OCI-LY1 (cell line): Measurements from ENCODE around the gene C10orf95.

Experiments used
- H2AFZ ChIP-seq: fragments of 200-600 bp; sonication (generic), shearing (Covaris generic); 2 replicates; pipeline ENCODE4 v1.6.0; 2014; ENCODE audit warnings: antibody characterized with exemption, mild to moderate bottlenecking, low read length
- H3F3A ChIP-seq: fragments of 200-600 bp; sonication (generic), shearing (Covaris generic); 2 replicates; pipeline ENCODE4 v1.6.0; 2014; ENCODE audit warnings: mild to moderate bottlenecking, antibody characterized with exemption, low read length, moderate library complexity; ENCODE audit not compliant: insufficient read depth
- H3K27ac ChIP-seq: fragments of 200-600 bp; sonication (generic); 2 replicates; pipeline ENCODE4 v1.5.1; 2014; ENCODE audit warnings: low read length, mixed run types, mild to moderate bottlenecking, low read depth; ENCODE audit not compliant: poor library complexity, severe bottlenecking
- H3K27me3 ChIP-seq: fragments of 200-600 bp; sonication (generic); 2 replicates; pipeline ENCODE4 v1.6.0; 2014; ENCODE audit warnings: antibody characterized with exemption, mild to moderate bottlenecking, low read length, moderate library complexity; ENCODE audit not compliant: insufficient read depth
- H3K36me3 ChIP-seq: fragments of 200-600 bp; sonication (generic); 2 replicates; pipeline ENCODE4 v1.6.1; 2014; ENCODE audit warnings: mild to moderate bottlenecking, antibody characterized with exemption, low read length, moderate library complexity, mixed read lengths; ENCODE audit not compliant: insufficient read depth
- H3K4me1 ChIP-seq: fragments of 200-600 bp; sonication (generic); 2 replicates; pipeline ENCODE4 v1.5.1; 2014; ENCODE audit warnings: mild to moderate bottlenecking, low read length, moderate library complexity; ENCODE audit not compliant: insufficient read depth, severe bottlenecking
- H3K4me2 ChIP-seq: fragments of 200-600 bp; sonication (generic), shearing (Covaris generic); 2 replicates; pipeline ENCODE4 v1.6.1; 2014; ENCODE audit warnings: low read length
- H3K4me3 ChIP-seq: fragments of 200-600 bp; sonication (generic); 2 replicates; pipeline ENCODE4 v1.5.1; 2014; ENCODE audit warnings: low read length, low read depth, mild to moderate bottlenecking, mixed read lengths; ENCODE audit not compliant: poor library complexity, severe bottlenecking
- H3K79me2 ChIP-seq: fragments of 200-600 bp; shearing (Covaris generic); 2 replicates; pipeline ENCODE4 v1.6.1; 2016; ENCODE audit warnings: mixed run types, low read length, mixed read lengths; ENCODE audit not compliant: insufficient read depth
- H3K9ac ChIP-seq: fragments of 200-600 bp; sonication (generic), shearing (Covaris generic); 2 replicates; pipeline ENCODE4 v1.6.1; 2014; ENCODE audit warnings: mild to moderate bottlenecking, low read length, mixed read lengths
- H3K9me2 ChIP-seq: fragments of 200-600 bp; sonication (generic), shearing (Covaris generic); 2 replicates; pipeline ENCODE4 v1.6.1; 2014; ENCODE audit warnings: low read depth, mild to moderate bottlenecking, low read length, mixed read lengths
- H3K9me3 ChIP-seq: fragments of 200-600 bp; shearing (Covaris generic); 2 replicates; pipeline ENCODE4 v1.6.1; 2014; ENCODE audit warnings: low read length, mixed read lengths
- H4K20me1 ChIP-seq: fragments of 200-600 bp; sonication (generic), shearing (Covaris generic); 2 replicates; pipeline ENCODE4 v1.6.0; 2016; ENCODE audit warnings: mild to moderate bottlenecking, low read length; ENCODE audit not compliant: insufficient read depth
- EZH2 ChIP-seq: fragments of 200-600 bp; sonication (generic), shearing (Covaris generic); IDR thresholded peaks from 2 replicates; pipeline ENCODE4 v1.8.0; 2017; ENCODE audit warnings: borderline replicate concordance, mixed run types, mild to moderate bottlenecking, antibody characterized with exemption, low read length, moderate library complexity, mixed read lengths
- TF ChIP-seq, protein P1 (sequence below): fragments of 200-600 bp; sonication (generic), shearing (Covaris generic); IDR thresholded peaks from 2 replicates; pipeline ENCODE4 v1.5.1; 2017; ENCODE audit warnings: mild to moderate bottlenecking, antibody characterized with exemption, low read length, moderate library complexity, mixed read lengths

Gene C10orf95

DNA sequence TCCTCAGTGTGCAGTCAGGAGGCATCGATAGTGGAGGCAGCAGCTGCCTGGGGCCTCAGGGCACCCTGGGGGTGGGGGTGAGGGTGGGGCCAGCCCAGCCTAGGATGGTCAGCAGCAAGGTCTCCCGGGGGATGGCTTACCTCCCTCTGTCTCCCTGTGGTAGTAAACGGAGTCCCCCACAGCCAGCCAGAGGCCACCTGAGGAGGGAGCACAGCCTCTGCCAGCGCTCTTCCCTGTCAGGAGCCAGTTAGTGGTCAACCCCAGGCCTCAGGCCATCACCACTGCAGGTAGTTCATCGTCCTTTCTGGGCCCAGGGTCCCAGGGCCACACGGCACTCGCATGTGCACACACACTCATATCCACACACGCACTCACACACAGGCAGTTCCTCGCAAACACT lies 29.1 kb upstream of the C10orf95 start:
- no peaks in the 10 kb centered on the region for H3F3A ChIP-seq
- H3K9me3 ChIP-seq: no peaks in the 10 kb centered on the region
- no peak overlapping the region for H3K27ac ChIP-seq
- no peak overlapping the region for H3K9ac ChIP-seq
- H3K4me1 ChIP-seq: no peaks in the 10 kb centered on the region
- H3K79me2 ChIP-seq: no peaks in the 10 kb centered on the region
- no peak overlapping the region for H2AFZ ChIP-seq
- H3K4me2 ChIP-seq: no peak overlapping the region
- H3K4me3 ChIP-seq: no peak overlapping the region
- no peaks in the 10 kb centered on the region for H4K20me1 ChIP-seq
- no peaks in the 10 kb centered on the region for H3K27me3 ChIP-seq
- peaks cover 57% of the 10 kb centered on the region for H3K36me3 ChIP-seq
- TF ChIP-seq, protein P1, sequence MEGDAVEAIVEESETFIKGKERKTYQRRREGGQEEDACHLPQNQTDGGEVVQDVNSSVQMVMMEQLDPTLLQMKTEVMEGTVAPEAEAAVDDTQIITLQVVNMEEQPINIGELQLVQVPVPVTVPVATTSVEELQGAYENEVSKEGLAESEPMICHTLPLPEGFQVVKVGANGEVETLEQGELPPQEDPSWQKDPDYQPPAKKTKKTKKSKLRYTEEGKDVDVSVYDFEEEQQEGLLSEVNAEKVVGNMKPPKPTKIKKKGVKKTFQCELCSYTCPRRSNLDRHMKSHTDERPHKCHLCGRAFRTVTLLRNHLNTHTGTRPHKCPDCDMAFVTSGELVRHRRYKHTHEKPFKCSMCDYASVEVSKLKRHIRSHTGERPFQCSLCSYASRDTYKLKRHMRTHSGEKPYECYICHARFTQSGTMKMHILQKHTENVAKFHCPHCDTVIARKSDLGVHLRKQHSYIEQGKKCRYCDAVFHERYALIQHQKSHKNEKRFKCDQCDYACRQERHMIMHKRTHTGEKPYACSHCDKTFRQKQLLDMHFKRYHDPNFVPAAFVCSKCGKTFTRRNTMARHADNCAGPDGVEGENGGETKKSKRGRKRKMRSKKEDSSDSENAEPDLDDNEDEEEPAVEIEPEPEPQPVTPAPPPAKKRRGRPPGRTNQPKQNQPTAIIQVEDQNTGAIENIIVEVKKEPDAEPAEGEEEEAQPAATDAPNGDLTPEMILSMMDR: no peak
- TF ChIP-seq EZH2: no peak
- H3K9me2 ChIP-seq: no peaks in the 10 kb centered on the region

DNA sequence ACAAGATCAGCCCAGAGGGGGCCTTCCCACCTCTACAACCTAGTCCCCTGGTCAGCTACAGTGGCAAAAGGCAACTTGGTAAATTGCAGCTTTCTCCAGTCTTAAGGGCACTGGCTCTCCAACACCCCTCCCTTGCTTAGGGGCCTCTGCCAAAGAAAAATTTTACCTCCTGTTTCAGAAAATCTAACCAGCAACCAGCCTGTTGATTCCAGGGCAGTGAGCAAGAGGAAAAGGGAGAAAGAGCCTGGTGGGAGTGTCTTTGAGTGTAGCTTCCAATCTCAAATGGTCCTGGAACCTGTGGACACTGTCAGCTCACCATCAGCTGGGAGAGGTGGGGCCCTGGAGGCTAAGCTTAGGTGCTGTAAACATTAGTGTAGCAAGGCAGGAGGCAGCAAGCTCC lies 28.3 kb upstream of the C10orf95 start:
- Histone ChIP-seq H3K9me2 (no peaks in the 10 kb centered on the region), H4K20me1 (no peaks in the 10 kb centered on the region), H3K27ac (no peak overlapping the region), H3K4me1 (no peaks in the 10 kb centered on the region), H3K4me3 (no peak overlapping the region), H3K27me3 (no peaks in the 10 kb centered on the region), H3K4me2 (no peak overlapping the region), H2AFZ (no peak overlapping the region), H3F3A (no peaks in the 10 kb centered on the region), H3K9ac (no peak overlapping the region), H3K79me2 (no peaks in the 10 kb centered on the region), H3K36me3 (peaks cover 50% of the 10 kb centered on the region), H3K9me3 (no peaks in the 10 kb centered on the region)
- TF ChIP-seq, protein P1: no peak
- no peak for TF ChIP-seq EZH2

DNA sequence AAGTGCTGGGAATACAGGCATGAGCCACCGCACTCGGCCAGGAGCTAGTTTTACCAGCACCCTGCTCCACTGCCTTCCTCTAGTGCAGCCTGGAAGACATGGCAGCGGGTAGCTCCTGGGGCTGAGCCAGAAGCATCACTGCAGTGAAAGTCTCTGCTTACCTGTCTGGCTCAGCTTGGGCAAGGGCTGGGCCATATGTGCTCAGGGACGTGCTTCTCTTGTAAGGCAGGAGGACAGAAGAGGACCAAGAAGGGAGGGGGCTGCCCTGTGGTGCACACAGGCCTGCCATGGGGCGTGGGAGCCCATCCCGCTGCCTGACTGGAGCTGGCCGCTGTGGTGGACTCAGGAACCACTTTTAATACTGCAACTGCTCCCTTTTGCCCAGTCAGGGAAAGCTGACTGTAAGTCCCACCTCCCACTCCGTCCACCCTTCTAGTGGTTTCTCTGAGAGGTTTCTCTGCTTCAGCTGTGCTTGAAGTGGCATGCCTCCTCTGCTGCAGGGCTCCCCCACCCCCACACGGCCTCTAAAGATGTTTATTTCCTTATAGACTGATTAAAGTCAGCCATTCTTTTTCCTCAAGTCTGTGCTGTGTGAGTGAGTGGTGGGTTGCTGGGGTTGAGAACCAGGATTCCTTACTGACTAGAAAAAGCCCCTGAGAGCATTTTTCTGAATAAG lies 25.3 kb upstream of the C10orf95 start:
- H3K27ac ChIP-seq: no peak overlapping the region
- H3K4me2 ChIP-seq: no peak overlapping the region
- TF ChIP-seq, protein P1: no peak
- no peak for TF ChIP-seq EZH2
- H3K9ac ChIP-seq: no peak overlapping the region
- peaks cover 23% of the 10 kb centered on the region; the same call in 1 of the 2 replicates for H3K36me3 ChIP-seq
- H3K4me3 ChIP-seq: no peak overlapping the region
- H3K27me3 ChIP-seq: no peaks in the 10 kb centered on the region
- H3F3A ChIP-seq: no peaks in the 10 kb centered on the region
- no peak overlapping the region for H2AFZ ChIP-seq
- no peaks in the 10 kb centered on the region for H3K9me3 ChIP-seq
- H3K4me1 ChIP-seq: no peaks in the 10 kb centered on the region
- no peaks in the 10 kb centered on the region for H4K20me1 ChIP-seq
- H3K79me2 ChIP-seq: no peaks in the 10 kb centered on the region
- H3K9me2 ChIP-seq: no peaks in the 10 kb centered on the region
